ENCODE measurements around the gene INPP4B.

DNA sequence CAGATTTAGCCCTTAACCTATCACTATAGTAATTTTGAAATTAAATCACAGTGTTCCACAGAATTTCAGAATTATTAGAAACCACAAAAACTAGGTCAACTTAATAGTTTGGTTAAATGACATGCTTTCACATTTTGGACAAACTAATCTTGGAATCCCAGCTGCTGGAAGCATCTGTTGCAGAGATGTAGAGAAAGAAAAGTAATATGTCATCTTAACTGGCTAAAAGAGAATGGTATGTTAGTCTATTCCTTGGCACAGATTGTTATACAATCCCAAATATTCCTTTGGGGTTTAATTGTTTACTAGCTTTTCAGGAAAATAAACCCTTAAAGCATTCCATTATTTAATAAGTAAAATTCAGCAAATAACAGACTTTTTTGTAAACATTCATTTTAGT lies 689.8 kb downstream of the INPP4B start:
- TF ChIP-seq, protein P1, sequence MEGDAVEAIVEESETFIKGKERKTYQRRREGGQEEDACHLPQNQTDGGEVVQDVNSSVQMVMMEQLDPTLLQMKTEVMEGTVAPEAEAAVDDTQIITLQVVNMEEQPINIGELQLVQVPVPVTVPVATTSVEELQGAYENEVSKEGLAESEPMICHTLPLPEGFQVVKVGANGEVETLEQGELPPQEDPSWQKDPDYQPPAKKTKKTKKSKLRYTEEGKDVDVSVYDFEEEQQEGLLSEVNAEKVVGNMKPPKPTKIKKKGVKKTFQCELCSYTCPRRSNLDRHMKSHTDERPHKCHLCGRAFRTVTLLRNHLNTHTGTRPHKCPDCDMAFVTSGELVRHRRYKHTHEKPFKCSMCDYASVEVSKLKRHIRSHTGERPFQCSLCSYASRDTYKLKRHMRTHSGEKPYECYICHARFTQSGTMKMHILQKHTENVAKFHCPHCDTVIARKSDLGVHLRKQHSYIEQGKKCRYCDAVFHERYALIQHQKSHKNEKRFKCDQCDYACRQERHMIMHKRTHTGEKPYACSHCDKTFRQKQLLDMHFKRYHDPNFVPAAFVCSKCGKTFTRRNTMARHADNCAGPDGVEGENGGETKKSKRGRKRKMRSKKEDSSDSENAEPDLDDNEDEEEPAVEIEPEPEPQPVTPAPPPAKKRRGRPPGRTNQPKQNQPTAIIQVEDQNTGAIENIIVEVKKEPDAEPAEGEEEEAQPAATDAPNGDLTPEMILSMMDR (IDR thresholded peaks at IDR 0.05), result no peak
- no peak for TF ChIP-seq EZH2 (IDR thresholded peaks at IDR 0.05; ENCODE audit: borderline replicate concordance, insufficient read depth, low read depth, low read length, poor library complexity, severe bottlenecking)

Measured in B cell (primary cell).